Measurements from ENCODE around the gene GSTA4.
"Not testable (repeated sequence)": the region's sequence is repeated elsewhere in the genome, so short reads cannot be mapped to it uniquely, and the experiment has no call there.

The GSTA4 gene

DNA sequence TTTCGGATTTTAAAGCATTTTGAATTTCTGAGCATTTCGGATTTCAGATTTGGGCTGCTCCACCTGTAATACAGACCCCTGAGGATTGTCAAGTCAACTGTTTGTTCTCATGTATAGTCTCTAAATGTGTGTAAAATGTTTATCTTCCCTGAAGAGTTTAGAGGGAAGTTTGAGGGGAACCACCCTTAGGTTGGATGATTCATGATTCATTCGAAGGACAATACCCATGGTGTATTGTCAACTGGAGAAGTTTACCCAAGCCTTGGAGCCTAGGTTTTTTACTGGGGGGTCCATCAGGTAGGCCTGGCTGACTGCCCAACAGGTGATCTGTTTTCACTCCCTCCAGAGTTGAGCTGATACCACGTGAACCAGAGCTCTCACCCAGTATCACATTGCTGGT, 18.9 kb downstream of the GSTA4 start:
- DNase-seq (ENCODE audit: low read depth, low spot score) = no peak

DNA sequence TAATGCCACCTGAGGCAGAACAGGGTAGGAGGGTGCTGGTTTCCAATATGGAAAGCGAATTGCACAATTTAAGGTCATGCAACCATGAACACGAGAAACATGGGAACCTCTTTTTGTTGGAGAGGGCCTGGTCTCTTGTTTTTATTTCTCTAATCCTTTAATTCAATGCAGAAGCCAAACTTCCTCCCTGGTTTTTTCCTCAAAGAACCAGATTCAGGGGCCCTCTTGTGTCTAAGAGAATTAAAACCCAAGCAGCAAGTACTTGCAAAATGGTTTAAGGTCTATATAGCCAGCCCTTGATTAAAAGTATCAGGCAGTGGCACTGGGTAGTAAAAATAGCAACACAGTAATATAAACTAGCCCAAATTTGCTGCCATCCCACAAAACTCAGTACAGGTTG, 19.5 kb downstream of the GSTA4 start:
- DNase-seq (ENCODE audit: low read depth, low spot score) = no peak

DNA sequence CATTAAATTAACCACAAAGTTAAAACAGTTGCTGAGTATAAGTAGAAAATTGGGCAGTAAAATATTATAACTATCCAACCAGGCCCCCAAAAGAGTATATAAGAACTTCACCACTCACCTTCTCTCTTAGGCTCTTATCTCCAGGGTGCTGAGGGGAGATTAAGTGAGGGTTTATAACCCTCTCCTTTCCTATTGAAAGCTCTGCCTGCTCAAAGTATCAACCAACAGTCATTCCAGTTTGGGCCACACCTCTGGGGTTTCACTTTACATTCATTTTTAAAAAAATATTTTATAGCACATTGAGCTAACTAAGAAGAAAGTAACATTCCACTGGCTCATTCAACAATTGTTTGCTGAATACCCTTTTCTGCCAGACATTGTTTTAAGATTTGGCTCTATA, 22.1 kb downstream of the GSTA4 start:
- no peak for DNase-seq (ENCODE audit: low read depth, low spot score)

DNA sequence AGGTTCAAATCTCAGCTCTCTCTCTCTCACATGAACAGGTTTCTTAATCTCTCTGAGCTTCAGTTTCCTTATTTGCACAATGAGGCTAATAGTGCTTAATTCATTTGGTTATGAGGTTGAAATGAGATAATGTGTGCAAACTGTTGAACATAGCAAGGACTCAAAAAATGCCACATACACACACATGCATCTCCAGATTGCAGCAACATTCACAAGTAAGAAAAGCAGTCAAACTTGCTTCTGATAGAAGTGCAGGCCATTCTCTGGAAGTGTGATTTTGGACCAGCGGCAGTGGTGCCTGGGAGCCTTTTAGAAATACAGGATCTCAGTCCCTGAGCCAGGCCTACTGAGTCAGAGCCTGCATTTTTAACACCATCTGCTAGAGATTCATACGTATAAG, 25.7 kb downstream of the GSTA4 start:
- DNase-seq (ENCODE audit: low read depth, low spot score) = no peak

DNA sequence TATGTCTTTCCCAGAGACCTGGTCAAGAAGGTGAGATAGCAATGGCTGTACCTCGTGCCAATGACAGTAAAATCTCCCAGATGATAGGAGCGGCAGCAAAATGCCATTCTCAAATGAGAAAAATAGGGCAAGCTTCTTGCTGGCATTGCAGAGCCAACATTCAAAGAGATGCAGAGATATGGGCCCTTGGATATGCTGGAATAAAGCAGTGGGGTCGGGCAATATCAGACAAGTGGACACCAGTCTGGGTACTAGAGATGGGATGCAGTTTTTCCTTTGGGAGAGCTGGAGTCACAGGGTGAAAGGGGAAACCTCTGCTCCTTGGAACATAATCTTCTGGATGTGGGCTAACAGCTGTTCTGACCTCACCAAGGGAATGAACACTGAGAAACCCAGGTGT, 29.0 kb downstream of the GSTA4 start:
- DNase-seq (ENCODE audit: low read depth, low spot score) = no peak

DNA sequence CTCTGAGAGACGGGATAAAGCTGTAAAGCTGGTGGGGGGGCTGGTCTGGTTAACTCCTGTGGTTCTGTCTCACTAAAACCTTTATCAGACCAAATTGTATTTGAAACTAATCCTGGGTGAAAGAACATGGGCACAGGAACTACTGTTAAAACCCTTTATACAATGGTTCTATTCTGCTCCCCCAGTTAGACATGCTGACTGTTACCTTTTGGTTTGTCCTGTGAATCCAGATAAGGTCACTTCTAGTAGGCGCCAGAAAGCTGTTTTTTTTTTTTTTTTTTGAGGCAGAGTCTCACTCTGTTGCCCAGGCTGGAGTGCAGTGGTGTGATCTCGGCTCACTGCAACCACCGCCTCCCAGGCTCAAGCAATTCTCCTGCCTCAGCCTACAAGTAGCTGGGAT, 29.7 kb downstream of the GSTA4 start:
- DNase-seq (ENCODE audit: low read depth, low spot score) = no peak

DNA sequence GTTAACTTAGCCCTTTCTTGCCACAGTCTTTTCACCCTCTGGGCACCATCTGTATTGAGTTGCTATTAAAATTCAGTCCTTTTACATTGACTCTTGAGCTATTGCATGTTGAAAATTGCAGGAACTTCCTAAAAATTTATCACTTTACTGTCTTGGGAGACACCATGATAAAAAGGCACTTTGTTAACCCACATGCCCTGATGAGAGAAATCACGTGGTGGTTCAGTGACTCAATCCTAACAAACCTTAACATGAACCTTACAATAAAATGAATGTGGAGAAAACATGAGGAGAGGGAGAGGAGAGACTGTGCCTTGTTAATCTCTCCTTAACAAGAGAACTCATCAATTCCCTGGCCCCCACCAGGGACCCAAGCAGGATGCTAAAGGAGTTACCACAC, 30.8 kb downstream of the GSTA4 start:
- DNase-seq (ENCODE audit: low read depth, low spot score) = no peak

DNA sequence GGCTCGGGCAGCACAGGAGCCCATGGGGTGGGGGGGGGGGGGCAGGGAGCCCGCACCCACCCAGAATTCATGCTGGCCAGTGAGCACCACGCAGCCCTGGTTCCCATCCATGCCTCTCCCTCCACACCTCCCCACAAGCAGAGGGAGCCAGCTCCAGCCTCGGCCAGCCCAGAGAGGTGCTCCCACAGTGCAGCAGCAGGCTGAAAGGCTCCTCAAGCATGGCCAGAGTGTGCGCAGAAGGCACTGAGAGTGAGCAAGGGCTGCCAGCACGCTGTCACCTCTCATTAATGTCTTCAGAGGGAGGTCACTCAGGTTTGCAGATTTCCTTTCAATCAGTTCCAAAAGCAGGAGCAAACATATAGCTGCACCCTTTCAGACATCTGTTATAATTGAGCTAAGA, 32.4 kb downstream of the GSTA4 start:
- no peak for DNase-seq (ENCODE audit: low read depth, low spot score)

DNA sequence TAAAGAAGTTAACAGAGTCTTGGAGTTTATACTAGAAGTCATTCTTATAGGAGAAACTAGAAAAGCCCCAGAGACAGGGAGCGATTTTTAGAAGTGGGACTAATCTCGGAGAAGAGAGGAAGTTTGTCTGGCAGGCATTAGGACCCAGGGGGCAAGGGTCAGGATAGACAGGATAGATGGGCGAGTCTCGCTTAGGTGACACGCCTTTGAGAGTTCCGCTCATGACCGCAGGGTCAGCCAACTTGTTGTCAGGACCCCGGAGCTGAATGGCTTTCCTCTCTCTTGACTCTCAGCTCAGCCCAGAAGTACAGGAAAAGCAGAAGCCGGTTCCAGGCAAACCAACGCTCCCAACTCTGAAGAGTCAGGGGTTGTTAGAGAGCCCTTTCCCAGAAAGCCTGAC, 34.1 kb downstream of the GSTA4 start:
- DNase-seq (ENCODE audit: low read depth, low spot score) = not testable (repeated sequence)

DNA sequence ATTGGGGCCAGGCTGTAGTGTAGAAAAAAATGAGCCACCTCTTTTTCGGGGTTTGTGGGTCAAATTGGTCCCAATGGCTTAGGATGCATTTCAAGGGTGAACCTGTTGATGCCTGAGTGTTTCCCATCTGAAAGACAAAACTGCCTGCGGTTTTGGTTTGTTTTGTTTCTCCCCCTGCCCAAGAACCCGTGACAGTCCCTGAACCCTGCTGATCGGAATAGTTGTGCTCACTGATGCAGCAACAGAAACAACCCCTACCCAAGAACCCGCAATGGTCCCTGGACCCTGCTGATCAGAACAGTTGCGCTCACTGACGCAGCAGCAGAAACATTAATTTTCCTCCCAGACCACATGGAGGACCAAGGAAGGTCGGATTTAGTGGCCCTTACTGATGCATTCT, 34.9 kb downstream of the GSTA4 start:
- not testable (repeated sequence) for DNase-seq (ENCODE audit: low read depth, low spot score)

DNA sequence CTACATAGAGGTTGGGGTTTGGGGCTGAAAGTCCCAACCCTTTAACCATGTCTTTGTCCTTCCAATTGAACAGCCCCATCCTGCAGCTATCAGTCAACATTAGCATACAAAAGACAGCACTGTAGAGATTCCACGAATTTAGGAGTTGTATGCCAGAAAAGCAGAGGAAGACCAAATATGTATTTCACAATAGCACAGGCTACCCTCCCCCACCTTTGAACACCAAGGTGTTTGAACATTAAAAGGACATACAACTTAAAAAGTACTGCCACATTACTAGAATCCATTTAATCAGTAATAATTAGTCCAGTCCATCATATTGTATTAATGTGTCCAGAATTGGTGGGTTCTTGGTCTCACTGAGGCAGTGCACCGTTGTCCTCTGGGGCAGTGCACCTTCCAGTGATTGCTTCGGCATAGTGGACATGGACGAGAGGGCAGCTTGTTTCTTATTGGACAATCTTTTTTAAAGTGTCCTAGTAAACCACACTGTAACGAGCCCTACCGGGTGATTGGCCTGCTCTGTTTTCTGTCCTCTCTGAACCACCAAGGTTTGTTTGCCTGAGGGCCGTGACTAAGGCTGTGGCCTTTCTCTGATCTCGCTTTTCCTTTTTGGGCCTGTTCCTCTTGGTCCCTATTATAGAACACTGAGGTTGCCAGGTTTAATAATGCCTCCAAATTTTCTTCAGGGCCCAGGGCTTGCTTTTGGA, 36.4 kb downstream of the GSTA4 start:
- DNase-seq (ENCODE audit: low read depth, low spot score) = no peak

DNA sequence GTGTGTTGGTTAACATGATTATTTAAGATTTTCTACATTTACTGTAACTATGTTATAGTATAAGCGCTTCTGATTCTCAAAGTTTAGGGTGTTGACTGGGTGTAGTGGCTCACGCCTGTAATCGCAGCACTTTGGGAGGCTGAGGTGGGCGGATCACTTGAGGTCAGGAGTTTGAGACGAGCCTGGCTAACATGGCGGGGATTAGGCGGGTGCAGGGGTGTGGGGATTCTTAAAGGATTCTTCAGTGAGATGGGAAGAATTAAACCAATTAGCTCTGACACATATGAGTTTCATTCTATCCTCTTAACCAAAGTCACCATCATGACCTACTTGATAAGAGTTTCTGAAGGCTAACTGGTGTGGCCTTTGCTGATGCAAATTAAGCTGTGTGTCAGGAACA, 39.2 kb downstream of the GSTA4 start:
- no peak for DNase-seq (ENCODE audit: low read depth, low spot score)

DNA sequence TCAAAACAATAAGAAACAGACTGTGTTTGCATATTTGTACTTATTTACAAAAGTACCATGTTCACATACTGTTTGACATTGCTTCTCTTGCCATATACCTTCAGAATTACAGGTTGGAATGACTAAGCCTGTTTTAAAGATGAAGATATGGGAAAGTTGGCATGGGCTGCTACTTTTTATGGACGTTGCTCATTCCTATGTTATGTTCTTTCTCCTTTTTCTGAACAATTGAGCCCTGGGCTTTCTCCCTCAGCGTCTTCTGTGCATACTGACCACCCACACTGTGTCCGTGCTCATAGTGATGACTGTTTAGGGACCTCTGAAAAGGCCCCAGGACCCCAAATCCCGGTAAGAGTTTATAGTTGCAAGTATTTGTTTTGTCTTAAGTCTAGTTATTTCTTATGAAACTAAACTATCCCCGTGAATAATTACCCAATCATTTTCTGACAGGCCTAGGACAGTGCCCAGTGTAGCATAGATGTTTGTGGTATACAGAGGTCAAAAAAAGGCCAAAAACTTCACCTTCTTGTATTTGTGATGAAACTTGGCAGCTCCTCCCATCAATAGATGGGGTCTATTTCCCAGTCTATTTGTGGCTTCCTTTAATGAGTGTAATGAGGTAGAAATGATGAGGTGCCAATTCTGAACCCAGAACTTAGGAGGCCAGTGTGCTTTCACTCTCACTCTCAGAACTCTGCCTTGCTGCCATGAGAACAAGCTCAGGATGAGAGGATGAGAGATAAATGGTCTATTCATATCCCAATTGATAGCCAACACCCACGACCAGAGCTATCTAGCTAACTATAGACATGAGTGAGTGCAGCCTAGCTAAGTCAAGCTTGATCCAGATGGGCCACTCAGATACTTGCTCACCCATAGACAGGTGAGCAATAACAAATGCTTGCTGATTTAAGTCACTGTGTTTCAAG, 40.9 kb downstream of the GSTA4 start:
- no peak for DNase-seq (ENCODE audit: low read depth, low spot score)

DNA sequence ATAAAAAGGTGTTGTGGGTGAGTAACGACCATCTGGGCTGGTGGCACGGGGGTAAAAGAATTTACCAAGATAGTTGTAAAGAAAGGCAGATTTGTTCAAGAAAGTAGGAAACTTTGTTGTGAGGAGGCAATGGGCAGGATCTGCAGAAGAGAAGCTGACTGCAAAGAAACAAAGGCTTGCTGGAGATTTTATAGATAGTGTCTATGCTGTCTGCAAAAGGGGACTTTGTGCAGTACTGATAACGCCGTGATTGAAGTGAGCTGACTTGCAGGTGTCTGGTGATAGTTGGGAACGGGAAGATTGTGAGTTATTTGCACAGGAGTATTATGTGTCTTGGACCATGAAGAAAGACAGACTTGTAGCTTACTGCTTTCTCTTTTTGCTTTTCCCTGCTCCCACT, 48.8 kb downstream of the GSTA4 start:
- DNase-seq (ENCODE audit: low read depth, low spot score) = no peak

DNA sequence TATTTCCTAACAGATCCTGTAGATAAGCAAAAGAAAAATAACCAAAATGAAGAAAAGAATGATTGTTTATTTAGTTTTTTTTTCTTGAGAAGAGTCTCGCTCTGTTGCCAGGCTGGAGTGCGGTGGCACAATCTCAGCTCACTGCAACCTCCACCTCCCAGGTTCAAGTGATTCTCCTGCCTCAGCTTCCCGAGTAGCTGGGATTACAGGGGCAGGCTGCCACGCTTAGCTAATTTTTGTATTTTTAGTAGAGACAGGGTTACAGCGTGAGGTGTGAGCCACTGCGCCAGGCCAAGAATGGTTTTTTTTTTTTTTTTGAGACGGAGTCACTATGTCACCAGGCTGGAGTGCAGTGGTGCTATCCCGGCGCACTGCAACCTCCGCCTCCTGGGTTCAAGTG, 52.3 kb downstream of the GSTA4 start:
- DNase-seq (ENCODE audit: low read depth, low spot score) = not testable (repeated sequence)

DNA sequence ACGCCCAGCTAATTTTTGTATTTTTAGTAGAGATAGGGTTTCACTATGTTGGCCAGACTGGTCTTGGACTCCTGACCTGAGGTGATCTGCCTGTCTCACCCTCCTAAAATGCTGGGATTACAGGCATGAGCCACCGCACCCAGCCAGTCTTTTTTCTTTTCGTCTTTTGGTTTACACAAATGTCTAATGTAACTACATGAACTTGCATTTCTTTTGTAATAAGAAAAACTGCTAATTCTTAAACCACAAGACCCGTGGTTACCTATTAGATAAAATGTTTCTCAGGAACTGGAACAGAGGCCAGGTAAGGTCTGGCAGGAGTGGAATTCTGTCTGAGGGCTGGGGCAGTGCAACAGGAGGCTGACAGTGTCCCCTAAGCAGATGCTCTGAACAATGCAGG, 52.9 kb downstream of the GSTA4 start:
- no peak for DNase-seq (ENCODE audit: low read depth, low spot score)

DNA sequence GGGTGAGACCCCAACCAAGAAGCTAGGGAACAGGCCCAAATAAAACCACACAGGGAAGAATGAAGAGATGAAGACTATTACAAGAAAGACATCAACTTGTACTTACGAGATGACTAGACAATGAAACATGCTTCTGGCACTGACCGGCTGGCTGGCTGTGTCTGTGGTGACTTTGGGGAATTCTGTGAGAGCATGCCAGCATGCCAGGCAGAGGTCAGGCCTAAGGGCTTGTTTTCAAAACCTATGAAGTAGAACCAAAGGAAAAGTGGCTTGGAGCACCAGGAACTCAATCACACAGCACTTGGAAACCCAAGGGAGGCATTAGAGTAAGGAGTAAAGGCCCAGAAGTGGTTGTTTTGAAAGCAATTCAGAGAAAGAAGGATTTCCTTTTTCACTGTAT, 57.2 kb downstream of the GSTA4 start:
- no peak for DNase-seq (ENCODE audit: low read depth, low spot score)

DNA sequence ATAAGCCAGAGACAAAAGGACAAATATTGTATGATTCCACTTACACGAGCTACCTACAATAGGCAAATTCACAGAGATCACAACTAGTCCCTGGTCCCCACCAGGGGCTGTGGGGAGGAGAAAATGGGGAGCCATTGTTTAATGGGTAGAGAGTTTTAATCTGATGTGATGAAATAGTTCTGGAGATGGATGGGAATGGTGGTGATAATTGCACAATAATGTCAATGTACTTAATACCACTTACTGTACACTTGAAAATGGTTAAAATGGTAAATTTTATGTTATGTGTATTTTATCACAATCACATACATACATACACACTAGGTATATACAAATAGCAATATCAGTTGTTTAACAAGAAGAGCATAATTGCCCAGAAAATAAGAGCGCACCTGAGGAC, 61.3 kb downstream of the GSTA4 start:
- no peak for DNase-seq (ENCODE audit: low read depth, low spot score)

DNA sequence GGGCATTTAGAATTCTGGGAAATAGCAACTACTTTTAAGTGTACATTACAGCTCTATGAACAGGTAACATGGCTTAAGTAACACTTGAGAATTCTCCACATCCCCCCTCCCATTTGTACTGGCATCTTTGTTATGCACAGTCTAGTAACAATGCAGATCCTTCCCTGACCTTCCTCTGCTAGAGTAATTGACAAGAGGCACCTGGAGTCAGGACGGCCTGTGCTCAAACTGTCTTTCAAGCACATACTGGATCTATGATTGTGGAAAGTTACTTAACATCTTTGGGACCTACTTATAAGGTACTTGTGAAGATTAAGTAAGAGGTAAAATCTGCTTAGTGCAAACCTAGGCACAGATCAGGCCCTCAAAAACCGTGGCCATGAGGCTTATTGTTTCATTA, 63.7 kb downstream of the GSTA4 start:
- no peak for DNase-seq (ENCODE audit: low read depth, low spot score)

DNA sequence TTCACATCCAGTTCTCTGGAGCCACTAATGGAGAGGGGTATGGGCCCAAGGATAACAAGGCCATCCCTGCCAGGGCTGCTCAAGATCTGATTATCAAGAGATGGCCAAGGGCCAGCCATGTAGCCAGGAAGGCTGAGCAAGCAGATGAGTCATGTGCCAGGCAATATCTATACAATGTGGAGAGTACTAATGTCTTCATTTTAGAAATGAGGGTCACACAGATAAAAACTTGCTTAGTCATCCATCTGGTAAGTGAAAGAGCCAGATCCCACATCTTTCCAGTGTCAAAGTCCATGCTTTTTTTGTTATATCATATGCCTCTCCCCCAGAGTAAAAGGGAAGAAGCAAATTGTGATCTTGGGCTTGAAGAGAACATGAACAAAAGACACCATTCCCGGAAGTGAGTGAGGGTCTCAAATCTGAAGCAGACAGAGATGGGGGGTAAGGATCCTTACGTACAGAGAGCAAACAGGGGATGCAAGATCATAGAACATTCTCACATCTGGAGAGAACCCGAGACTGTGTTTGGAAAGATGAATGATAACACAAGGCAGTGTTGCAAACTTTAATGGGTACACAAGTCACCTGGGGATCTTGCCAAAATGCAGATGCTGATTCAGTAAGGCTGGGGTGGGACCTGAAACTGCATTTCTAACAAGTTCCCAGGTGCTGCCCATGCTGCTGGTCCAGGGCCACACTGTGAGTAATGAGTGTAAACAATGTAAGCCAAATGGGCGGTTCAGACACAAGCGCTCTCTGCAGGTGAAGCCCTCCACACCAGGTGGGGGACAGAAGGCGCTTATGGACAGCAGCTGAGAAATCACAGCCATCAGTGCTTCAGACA, 65.5 kb downstream of the GSTA4 start:
- DNase-seq (ENCODE audit: low read depth, low spot score) = no peak
